Nephron progenitor cell (in vitro differentiated cells): ENCODE results near the gene TUT4.

ENCODE experiments used
- DNase-seq: peaks from one replicate; pipeline ENCODE4 v3.0.0; 2021
- H3K27ac Mint-ChIP-seq: 2 replicates; pipeline ENCODE4 v1.8.0; 2021; ENCODE audit warnings: mild to moderate bottlenecking, moderate library complexity, mixed read lengths
- H3K27me3 Mint-ChIP-seq: 2 replicates; pipeline ENCODE4 v1.8.0; 2021; ENCODE audit warnings: mild to moderate bottlenecking, low read depth, mixed read lengths; ENCODE audit not compliant: poor library complexity
- H3K36me3 Mint-ChIP-seq: 2 replicates; pipeline ENCODE4 v1.8.0; 2021; ENCODE audit warnings: low read depth, mixed read lengths
- H3K4me1 Mint-ChIP-seq: 2 replicates; pipeline ENCODE4 v1.8.0; 2021; ENCODE audit warnings: mixed read lengths
- H3K4me3 Mint-ChIP-seq: 2 replicates; pipeline ENCODE4 v1.8.0; 2021; ENCODE audit warnings: mild to moderate bottlenecking, moderate library complexity, mixed read lengths
- H3K9me3 Mint-ChIP-seq: 2 replicates; pipeline ENCODE4 v1.8.0; 2021; ENCODE audit warnings: mild to moderate bottlenecking, moderate library complexity, mixed read lengths
- TF ChIP-seq, protein P1 (sequence below): fragments of 200-600 bp; sonication (generic); IDR thresholded peaks from 2 replicates; pipeline ENCODE4 v1.5.0; 2021; ENCODE audit warnings: antibody characterized with exemption

The TUT4 gene

DNA sequence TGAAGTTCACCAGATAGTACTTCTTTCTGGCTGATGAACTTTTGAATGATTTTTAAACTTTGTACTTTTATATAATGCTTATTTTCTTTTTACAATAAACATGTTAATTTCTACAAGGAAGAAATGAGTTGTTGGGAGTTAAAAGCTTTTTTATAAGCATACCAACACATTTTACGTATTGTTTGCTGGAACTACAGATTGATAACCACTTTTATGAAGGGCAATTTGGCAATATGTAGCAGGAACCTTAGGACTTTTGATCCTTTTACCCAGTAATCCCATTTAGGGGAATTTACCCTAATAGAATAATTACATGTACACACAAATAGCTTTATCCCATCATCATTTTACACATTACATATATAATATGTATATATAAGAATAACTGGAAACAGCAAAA lies 132.2 kb downstream of the TUT4 start:
- Mint-ChIP-seq H3K27ac (no peak overlapping the region), H3K4me1 (no peaks in the 10 kb centered on the region), H3K27me3 (no peaks in the 10 kb centered on the region), H3K36me3 (peaks cover 54% of the 10 kb centered on the region), H3K9me3 (no peaks in the 10 kb centered on the region), H3K4me3 (no peak overlapping the region)
- TF ChIP-seq, protein P1, sequence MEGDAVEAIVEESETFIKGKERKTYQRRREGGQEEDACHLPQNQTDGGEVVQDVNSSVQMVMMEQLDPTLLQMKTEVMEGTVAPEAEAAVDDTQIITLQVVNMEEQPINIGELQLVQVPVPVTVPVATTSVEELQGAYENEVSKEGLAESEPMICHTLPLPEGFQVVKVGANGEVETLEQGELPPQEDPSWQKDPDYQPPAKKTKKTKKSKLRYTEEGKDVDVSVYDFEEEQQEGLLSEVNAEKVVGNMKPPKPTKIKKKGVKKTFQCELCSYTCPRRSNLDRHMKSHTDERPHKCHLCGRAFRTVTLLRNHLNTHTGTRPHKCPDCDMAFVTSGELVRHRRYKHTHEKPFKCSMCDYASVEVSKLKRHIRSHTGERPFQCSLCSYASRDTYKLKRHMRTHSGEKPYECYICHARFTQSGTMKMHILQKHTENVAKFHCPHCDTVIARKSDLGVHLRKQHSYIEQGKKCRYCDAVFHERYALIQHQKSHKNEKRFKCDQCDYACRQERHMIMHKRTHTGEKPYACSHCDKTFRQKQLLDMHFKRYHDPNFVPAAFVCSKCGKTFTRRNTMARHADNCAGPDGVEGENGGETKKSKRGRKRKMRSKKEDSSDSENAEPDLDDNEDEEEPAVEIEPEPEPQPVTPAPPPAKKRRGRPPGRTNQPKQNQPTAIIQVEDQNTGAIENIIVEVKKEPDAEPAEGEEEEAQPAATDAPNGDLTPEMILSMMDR, result no peak
- DNase-seq, result no peak

DNA sequence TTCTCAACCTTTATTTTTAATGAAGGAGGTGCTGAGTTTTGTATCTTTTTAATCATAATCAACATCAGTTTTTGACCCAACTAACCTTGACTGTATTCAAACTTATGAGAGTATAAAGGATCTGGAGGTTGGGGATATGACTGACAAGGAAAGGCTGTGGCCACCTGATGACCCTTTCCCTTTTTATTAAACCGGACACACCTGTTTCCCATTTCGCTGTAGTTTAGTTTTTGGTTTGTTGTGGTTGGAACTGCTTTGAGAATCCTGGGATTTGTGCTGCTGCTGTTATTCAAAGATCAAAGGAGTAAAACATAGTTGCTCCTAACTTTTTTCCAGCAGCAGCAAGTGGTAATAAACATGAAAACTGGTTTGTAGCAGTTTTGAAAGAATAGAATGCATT lies 136.1 kb downstream of the TUT4 start:
- no peak for DNase-seq
- Mint-ChIP-seq H3K27me3 (no peaks in the 10 kb centered on the region), H3K4me3 (no peak overlapping the region), H3K27ac (no peak overlapping the region), H3K36me3 (peaks cover 64% of the 10 kb centered on the region), H3K9me3 (no peaks in the 10 kb centered on the region), H3K4me1 (no peaks in the 10 kb centered on the region)
- TF ChIP-seq, protein P1, result no peak

DNA sequence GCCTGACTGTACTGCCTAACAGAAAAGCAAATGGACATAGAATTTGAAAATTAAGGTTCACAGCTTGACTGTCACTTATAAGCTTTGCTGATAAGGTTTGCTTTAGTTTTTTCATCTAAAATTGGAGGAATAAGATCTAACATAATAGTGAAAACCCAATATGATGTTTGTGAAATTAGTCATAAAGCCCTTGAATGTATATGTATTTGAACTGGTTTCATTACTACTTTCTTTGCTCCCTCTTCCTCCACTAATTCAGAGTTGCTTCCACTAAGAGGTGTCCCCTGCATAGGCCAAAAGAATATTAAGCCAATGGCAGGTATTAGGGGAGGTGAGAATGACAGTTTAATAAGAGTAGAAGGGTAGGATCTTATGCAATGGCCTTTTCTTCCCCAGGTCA lies 137.9 kb downstream of the TUT4 start:
- Mint-ChIP-seq H3K4me3 (no peak overlapping the region), H3K4me1 (no peaks in the 10 kb centered on the region), H3K9me3 (no peaks in the 10 kb centered on the region), H3K27ac (no peak overlapping the region), H3K27me3 (no peaks in the 10 kb centered on the region), H3K36me3 (peaks cover 70% of the 10 kb centered on the region)
- TF ChIP-seq, protein P1, result no peak
- DNase-seq, result no peak

DNA sequence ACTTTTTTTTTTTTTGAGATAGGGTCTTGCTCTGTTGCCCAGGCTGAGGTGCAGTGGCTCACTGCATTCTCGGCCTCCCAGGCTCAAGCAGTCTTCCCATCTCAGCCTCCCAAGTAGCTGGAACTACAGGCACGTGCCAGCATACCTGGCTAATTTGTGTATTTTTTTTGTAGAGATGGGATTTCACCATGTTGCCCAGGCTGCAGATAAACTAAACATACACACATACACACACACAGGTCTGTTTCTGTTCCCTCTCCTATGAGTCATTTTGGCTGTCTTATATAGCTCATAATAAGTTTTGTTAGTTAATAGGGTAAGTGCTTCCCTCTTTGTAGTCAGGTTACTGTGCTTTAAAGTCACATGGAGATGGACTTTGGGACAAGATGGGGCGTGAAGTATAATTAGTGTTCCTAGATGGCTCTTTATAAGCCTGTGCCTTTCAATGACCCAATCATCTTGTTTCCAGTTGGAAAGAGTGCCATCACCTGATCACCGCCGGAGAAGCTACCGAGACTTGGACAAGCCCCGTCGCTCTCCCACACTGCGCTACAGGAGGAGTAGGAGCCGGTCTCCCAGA lies 139.4 kb downstream of the TUT4 start:
- H3K4me1 Mint-ChIP-seq, result no peaks in the 10 kb centered on the region
- H3K36me3 Mint-ChIP-seq, result peaks cover 68% of the 10 kb centered on the region
- no peak for DNase-seq
- no peak overlapping the region for H3K4me3 Mint-ChIP-seq
- TF ChIP-seq, protein P1, result no peak
- H3K9me3 Mint-ChIP-seq, result no peaks in the 10 kb centered on the region
- H3K27ac Mint-ChIP-seq, result no peak overlapping the region
- no peaks in the 10 kb centered on the region for H3K27me3 Mint-ChIP-seq

DNA sequence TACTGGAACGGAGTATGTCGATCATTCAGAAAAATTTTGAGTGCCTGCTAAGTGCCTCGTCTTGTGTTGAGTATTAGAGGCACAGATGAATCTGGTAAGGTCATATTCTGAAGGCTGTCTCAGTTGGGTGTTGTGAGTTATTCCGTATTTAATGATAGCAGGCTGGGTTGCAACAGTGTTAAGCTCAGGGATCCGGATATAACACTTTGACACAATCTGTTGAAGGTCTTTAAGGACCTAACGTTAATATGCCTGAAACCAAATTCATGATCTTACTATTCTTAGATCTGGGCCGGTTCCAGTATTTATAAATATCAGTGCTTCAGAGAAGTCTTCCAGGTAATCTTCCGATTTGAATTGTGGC lies 147.9 kb downstream of the TUT4 start:
- H3K4me3 Mint-ChIP-seq, result peak overlapping the region; percentile 99
- TF ChIP-seq, protein P1, result no peak
- peaks cover 41% of the 10 kb centered on the region for H3K4me1 Mint-ChIP-seq
- no peaks in the 10 kb centered on the region for H3K27me3 Mint-ChIP-seq
- peaks cover 47% of the 10 kb centered on the region for H3K36me3 Mint-ChIP-seq
- H3K27ac Mint-ChIP-seq, result peak overlapping the region; percentile 99
- DNase-seq, result no peak
- H3K9me3 Mint-ChIP-seq, result no peaks in the 10 kb centered on the region
